GM12864 (cell line): ENCODE measurements around the gene SBK2.

Experiments
- DNase-seq: peaks from one replicate; pipeline ENCODE4 v3.0.0-alpha.2; 2011; ENCODE audit warnings: low read depth
- H3K4me3 ChIP-seq: 2 replicates; pipeline ENCODE4 v1.5.1; 2011; ENCODE audit warnings: mild to moderate bottlenecking, low read depth, low read length, control low read depth
- TF ChIP-seq, protein P1 (sequence below): IDR thresholded peaks from 2 replicates; pipeline ENCODE4 v1.5.1; 2011; ENCODE audit warnings: low read depth, mild to moderate bottlenecking, moderate library complexity, low read length, control low read depth, inconsistent platforms; ENCODE audit errors: missing control alignments

Gene SBK2

DNA sequence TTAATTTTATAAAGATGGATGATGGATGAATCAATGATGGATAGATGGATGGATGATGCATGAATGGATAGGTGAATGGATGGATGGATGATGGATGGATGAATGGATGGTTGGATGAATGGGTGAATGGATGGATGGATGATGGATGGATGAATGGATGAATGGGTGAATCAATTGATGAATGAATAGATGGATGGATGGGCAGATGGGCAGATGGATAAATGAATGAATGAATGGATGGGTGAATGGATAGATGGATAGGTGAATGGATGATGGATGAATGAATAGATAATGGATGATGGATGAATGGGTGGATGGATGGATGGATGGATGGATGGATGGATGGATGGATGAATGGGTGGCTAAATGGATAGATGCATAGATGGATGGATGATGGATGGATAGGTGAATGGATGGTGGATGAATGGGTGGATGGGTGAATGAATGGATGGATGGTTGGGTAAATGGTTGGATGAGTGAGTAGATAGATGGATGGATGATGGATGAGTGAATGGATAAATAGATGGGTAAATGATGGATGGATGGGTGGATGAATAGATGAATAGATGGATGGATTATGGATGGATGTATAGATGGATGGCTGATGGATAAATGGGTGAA is 30.9 kb upstream of the SBK2 start:
- no peak overlapping the region for H3K4me3 ChIP-seq
- DNase-seq = no peak
- TF ChIP-seq, protein P1, sequence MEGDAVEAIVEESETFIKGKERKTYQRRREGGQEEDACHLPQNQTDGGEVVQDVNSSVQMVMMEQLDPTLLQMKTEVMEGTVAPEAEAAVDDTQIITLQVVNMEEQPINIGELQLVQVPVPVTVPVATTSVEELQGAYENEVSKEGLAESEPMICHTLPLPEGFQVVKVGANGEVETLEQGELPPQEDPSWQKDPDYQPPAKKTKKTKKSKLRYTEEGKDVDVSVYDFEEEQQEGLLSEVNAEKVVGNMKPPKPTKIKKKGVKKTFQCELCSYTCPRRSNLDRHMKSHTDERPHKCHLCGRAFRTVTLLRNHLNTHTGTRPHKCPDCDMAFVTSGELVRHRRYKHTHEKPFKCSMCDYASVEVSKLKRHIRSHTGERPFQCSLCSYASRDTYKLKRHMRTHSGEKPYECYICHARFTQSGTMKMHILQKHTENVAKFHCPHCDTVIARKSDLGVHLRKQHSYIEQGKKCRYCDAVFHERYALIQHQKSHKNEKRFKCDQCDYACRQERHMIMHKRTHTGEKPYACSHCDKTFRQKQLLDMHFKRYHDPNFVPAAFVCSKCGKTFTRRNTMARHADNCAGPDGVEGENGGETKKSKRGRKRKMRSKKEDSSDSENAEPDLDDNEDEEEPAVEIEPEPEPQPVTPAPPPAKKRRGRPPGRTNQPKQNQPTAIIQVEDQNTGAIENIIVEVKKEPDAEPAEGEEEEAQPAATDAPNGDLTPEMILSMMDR = no peak

DNA sequence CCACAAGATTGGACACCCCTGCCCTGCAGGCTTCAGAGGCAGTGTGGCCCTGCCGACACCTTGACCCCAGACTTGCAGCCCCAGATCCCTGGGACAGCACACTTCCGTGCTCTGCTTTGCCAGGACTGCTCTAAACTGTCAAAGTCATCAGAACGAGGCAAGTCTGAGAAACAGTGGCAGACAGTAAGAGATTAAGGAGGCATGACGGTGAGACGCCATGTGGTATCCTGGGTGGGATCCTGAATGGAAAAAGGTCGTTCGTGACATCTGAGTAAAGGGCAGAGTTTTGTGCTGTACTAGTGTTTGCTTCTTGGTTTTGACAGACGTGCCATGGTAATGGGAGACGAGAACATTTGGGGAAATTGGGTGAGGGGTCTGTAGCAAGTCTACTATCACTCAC is 29.9 kb upstream of the SBK2 start:
- TF ChIP-seq, protein P1 = no peak
- H3K4me3 ChIP-seq = no peak overlapping the region
- DNase-seq = no peak

DNA sequence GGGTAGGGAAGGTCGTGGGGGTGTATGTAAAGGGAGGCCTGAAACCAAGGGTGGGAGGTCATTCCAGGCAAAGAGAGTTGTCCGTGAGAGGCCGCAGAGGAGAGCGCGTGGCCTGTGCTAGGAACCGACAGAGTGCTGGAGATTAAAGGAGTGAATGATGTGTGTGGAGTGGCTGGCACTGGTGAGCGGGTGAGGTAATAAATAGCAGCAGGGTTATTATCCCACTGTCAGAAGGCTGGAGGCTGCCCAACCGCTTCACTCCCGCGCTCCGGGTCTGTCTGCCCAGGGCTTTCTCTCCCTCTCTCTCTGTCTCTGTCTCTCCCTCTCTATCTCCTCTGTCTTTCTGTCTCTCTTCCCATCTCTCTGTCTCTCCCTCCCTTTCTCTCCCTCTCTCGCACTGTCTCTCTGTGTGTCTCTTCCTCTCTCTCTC is 26.3 kb upstream of the SBK2 start:
- no peak for DNase-seq
- no peak overlapping the region for H3K4me3 ChIP-seq

DNA sequence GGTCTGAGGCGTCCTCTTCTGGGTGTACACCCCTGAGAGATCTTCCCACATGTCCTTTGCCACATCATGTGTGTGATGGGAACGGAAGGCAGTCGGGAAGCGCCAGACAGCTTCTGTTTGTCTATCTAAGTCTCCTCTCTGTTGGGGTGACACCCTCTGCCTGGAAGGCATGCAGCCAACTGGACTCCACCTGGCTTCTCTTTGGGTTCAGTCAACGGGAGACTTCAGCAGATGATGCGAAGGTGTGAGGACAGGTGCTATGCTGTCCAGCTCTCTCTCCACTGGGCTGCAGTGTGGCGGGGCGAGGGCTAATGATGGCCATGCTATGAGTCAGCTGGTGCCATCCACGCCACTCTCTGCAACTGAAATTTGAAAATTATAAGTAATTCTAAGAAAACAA is 22.8 kb upstream of the SBK2 start:
- no peak overlapping the region for H3K4me3 ChIP-seq
- DNase-seq = no peak
- TF ChIP-seq, protein P1 = no peak

More for the DNA sequence above, 26.3 kb upstream of the SBK2 start:
- TF ChIP-seq, protein P1 = no peak

DNA sequence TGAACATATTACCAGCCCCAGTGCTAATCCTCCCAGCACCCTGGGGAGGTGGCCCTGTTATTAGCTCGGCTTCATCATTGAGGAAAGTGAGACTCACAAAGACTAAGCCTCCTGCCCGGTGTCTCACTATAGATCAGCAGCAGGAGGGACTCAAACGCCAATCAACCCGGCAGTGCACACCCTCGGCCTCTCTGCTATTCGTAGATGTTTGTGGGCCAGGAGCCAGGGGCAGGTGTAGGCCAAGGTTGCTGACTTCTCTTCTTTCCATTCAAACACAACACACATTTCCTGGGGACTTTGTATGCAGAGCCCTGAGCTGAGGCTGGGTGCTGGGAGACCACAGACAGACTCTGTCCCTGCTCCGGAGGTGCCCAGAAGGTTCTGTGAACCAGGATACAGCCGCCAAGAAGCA is 17.8 kb upstream of the SBK2 start:
- TF ChIP-seq, protein P1 = no peak
- DNase-seq = no peak
- no peak overlapping the region for H3K4me3 ChIP-seq

DNA sequence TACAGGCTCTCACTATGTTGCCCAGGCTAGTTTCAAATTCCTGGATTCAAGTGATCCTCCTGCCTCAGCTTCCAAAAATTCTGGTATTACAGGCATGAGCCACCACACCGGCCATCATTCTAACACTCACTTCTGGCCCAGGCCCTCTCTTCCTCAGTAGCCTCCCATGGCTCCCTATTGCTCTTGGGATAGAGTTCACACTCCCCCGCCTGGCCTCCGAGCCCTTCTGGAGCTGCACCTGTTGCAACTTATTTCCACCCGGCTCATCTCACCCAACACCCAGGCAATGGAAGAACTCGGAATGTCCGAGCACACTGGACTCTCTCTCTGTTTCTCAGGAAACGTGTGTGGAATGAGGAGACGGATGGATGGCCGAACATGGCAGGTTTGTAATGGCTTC is 17.4 kb upstream of the SBK2 start:
- TF ChIP-seq, protein P1 = no peak
- H3K4me3 ChIP-seq = no peak overlapping the region
- DNase-seq = no peak
